A673 (cell line): ENCODE data around the gene DAB1.

ENCODE experiments used
- EZH2 ChIP-seq: fragments of 200-600 bp; sonication (generic); IDR thresholded peaks from 2 replicates; pipeline ENCODE4 v1.6.1; 2017; ENCODE audit warnings: borderline replicate concordance, low read depth, mild to moderate bottlenecking, mixed read lengths, antibody characterized with exemption, low read length; ENCODE audit not compliant: poor library complexity, severe bottlenecking
- TF ChIP-seq, protein P1 (sequence below): fragments of 300-800, 200-600 bp; sonication (generic); conservative IDR thresholded peaks from 2 replicates; pipeline ENCODE4 v1.5.1; 2017; ENCODE audit warnings: low read depth, mild to moderate bottlenecking, antibody characterized with exemption, low read length, moderate library complexity, mixed read lengths

DNA sequence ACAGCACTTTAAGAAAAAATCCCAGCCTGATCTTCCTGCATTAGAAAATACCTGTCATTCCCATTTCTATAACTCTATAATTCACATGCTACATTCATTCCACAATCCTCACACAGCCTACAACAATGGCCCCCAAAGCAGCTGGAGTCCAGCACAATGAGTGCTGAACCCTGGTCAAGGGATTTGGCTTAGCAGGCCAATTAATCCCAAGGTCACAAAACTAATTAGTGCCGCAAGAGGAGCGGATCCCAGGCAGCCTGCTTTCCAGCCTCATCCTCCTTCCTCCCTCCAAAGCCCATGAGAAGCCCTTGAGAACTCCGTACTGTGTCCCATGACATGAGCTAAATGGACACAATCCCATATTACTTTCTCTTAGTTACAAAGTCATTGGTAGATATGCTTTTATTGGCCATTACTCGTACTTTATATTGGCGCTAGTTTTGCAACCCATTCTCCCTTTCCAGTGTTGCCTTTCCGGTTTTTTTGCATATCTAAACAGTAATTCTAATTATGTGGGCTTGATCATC is 94.8 kb downstream of the DAB1 start:
- TF ChIP-seq, protein P1, sequence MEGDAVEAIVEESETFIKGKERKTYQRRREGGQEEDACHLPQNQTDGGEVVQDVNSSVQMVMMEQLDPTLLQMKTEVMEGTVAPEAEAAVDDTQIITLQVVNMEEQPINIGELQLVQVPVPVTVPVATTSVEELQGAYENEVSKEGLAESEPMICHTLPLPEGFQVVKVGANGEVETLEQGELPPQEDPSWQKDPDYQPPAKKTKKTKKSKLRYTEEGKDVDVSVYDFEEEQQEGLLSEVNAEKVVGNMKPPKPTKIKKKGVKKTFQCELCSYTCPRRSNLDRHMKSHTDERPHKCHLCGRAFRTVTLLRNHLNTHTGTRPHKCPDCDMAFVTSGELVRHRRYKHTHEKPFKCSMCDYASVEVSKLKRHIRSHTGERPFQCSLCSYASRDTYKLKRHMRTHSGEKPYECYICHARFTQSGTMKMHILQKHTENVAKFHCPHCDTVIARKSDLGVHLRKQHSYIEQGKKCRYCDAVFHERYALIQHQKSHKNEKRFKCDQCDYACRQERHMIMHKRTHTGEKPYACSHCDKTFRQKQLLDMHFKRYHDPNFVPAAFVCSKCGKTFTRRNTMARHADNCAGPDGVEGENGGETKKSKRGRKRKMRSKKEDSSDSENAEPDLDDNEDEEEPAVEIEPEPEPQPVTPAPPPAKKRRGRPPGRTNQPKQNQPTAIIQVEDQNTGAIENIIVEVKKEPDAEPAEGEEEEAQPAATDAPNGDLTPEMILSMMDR = no peak
- TF ChIP-seq EZH2 = no peak
